IMR-90 (cell line): ENCODE results near the gene PLA2G2C.

ENCODE experiments used
- CTCF ChIP-seq: conservative IDR thresholded peaks from 2 replicates; pipeline ENCODE4 v1.5.1; 2012; ENCODE audit warnings: mild to moderate bottlenecking, low read depth, low read length, improper control_type of control experiment
- FOS ChIP-seq: fragments of 150-350 bp; IDR thresholded peaks from 2 replicates; pipeline ENCODE4 v1.6.1; 2016; ENCODE audit warnings: low read depth, low read length
- MAFK ChIP-seq: IDR thresholded peaks from 2 replicates; pipeline ENCODE4 v1.6.1; 2012; ENCODE audit warnings: low read depth, low read length, improper control_type of control experiment
- MAZ ChIP-seq: IDR thresholded peaks from 2 replicates; pipeline ENCODE4 v1.6.1; 2012; ENCODE audit warnings: low read depth, mild to moderate bottlenecking, low read length, improper control_type of control experiment, moderate library complexity, borderline replicate concordance
- POLR2A ChIP-seq: IDR thresholded peaks from 2 replicates; pipeline ENCODE4 v1.6.1; 2012; ENCODE audit warnings: mild to moderate bottlenecking, low read depth, low read length
- RAD21 ChIP-seq: IDR thresholded peaks from 2 replicates; pipeline ENCODE4 v1.6.1; 2012; ENCODE audit warnings: low read length, improper control_type of control experiment
- RFX5 ChIP-seq: IDR thresholded peaks from 2 replicates; pipeline ENCODE4 v1.8.0; 2012; ENCODE audit warnings: low read depth, mild to moderate bottlenecking, low read length, moderate library complexity
- USF2 ChIP-seq: fragments of 150-350 bp; IDR thresholded peaks from 2 replicates; pipeline ENCODE4 v1.6.1; 2017; ENCODE audit warnings: mild to moderate bottlenecking, antibody characterized with exemption, low read length, low read depth

GRCh38 chr1:20212085-20212684 lies 25.9 kb upstream of the PLA2G2C start:
- TF ChIP-seq CTCF (no peak), POLR2A (no peak), RFX5 (no peak), RAD21 (no peak), FOS (no peak), MAFK (no peak), MAZ (no peak), USF2 (no peak)
